ENCODE measurements around the gene F10.
A peak's percentile ranks its signal among the peaks of the same experiment; 100 is the strongest.

Gene F10

DNA sequence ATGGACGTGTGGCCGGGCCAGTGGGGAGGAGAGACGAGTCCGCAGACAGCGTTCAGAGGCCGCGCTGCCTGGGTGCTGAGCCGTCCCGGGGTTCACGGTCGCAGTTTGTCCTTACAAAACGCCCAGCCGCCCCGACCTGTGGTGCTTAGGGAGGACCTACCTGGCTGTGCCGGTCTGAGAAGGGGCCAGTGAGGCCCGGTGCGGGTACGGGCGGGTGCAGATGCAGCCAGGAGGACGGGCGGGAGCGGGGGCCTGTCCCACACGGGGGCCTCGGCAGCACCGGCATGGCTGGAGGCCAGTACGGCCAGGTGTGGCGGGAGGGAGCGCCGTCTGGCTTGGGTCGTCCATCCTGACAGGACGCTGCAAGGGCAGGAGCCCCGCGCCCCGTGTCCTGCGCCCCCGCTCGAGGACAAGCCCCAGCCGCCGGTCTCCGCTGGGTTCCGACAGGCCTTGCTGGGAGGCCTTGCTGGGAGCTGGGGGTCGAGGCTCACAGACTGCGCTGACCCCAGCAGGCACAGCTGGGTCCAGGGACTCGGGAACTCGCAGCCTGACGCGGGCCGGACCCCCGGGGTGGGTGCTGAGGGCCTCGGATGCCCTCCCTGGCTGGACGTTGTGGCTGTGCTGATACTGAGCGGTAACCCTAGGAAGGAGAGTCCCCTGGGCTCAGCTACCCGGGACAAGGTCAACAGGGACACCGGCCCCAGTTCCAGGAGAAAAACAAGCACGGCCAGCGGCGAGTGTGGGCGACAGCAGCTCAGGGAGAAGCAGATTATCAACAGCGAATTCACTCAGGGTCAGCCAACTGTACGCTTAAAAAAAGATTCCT lies 30.6 kb downstream of the F10 start:
- Histone ChIP-seq H3K27ac (no peak overlapping the region), H3K27me3 (peaks cover 53% of the 10 kb centered on the region), H3K36me3 (no peaks in the 10 kb centered on the region), H3K4me1 (ENCODE audit: control insufficient read depth in 1 of 2, insufficient read depth in 1 of 2, low read depth in 1 of 2, low read length in 1 of 2) (peaks cover 16 to 19% of the 10 kb centered on the region in 2 experiments), H3K9me3 (no peaks in the 10 kb centered on the region), H3K4me3 (ENCODE audit: low read depth in 1 of 2, low read length in 1 of 2) (peak overlapping the region; percentile 55 to 57)
- TF ChIP-seq, protein P1, sequence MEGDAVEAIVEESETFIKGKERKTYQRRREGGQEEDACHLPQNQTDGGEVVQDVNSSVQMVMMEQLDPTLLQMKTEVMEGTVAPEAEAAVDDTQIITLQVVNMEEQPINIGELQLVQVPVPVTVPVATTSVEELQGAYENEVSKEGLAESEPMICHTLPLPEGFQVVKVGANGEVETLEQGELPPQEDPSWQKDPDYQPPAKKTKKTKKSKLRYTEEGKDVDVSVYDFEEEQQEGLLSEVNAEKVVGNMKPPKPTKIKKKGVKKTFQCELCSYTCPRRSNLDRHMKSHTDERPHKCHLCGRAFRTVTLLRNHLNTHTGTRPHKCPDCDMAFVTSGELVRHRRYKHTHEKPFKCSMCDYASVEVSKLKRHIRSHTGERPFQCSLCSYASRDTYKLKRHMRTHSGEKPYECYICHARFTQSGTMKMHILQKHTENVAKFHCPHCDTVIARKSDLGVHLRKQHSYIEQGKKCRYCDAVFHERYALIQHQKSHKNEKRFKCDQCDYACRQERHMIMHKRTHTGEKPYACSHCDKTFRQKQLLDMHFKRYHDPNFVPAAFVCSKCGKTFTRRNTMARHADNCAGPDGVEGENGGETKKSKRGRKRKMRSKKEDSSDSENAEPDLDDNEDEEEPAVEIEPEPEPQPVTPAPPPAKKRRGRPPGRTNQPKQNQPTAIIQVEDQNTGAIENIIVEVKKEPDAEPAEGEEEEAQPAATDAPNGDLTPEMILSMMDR (IDR thresholded peaks at IDR 0.05), result no peak

DNA sequence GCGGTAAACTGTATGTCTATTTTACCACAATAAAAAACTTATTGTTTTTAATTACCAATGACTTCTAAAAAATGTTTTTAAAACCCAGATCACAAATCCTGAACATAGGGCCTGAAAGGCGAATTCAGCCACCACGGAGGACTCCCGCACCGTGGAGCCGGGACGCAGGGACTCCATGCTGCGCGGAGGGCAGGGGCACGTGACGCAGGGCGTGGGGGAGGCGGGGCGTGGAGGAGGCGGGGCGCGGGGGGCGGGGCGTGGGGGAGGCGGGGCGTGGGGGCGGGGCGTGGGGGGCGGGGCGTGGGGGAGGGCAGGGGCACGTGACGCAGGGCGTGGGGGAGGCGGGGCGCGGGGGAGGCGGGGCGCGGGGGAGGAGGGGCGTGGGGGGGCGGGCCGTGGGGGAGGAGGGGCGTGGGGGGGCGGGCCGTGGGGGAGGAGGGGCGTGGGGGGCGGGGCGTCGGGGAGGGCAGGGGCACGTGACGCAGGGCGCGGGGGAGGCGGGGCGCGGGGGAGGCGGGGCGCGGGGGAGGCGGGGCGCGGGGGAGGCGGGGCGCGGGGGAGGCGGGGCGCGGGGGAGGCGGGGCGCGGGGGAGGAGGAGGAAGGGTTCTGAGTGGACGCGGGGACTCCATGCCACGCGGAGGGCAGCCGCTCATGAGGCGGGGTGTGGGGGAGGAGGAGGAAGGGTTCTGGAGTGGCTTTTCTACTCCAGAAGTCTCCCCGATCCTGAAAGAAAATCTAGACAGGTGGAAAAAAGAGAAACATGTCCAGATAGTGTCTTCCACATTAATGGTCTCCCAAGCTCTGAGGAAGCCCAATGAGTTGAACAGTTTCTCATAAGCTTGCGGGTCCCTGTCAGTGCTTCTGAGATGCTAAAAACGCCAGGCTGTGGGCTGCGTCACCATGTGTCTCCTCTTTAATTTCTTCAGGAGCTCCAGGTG lies 31.5 kb downstream of the F10 start:
- H3K9me3 ChIP-seq, result no peaks in the 10 kb centered on the region
- peaks cover 16 to 19% of the 10 kb centered on the region in 2 experiments for H3K4me1 ChIP-seq (ENCODE audit: control insufficient read depth in 1 of 2, insufficient read depth in 1 of 2, low read depth in 1 of 2, low read length in 1 of 2)
- H3K4me3 ChIP-seq (ENCODE audit: low read depth in 1 of 2, low read length in 1 of 2), result peak overlapping the region; percentile 55 to 57
- no peaks in the 10 kb centered on the region for H3K36me3 ChIP-seq
- H3K27ac ChIP-seq, result peak overlapping the region; percentile 34
- TF ChIP-seq, protein P1 (IDR thresholded peaks at IDR 0.05), result no peak
- H3K27me3 ChIP-seq, result peaks cover 57% of the 10 kb centered on the region

DNA sequence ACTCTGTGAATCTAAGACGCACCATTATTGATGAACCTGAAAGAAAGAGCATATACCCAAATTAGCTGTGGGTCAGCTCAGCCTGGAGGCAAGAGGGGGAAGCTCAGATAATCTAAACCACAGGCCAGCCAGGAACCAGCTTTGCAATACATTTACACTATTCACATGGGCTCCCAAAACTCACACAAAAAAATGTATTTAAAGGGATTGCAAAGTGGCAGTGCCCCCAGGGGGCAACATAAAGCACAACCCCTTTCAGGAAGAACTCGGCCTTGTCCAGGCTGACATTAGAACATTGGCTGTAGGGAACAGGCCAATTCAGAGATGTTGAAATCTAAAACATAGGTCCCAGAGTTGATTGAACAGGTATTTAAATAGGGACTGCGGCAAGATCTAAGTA lies 32.6 kb downstream of the F10 start:
- Histone ChIP-seq H3K27ac (no peak overlapping the region), H3K27me3 (peaks cover 63% of the 10 kb centered on the region), H3K36me3 (no peaks in the 10 kb centered on the region), H3K4me3 (ENCODE audit: low read depth in 1 of 2, low read length in 1 of 2) (no peak overlapping the region), H3K4me1 (ENCODE audit: control insufficient read depth in 1 of 2, insufficient read depth in 1 of 2, low read depth in 1 of 2, low read length in 1 of 2) (peaks cover 16 to 19% of the 10 kb centered on the region in 2 experiments), H3K9me3 (no peaks in the 10 kb centered on the region)
- TF ChIP-seq, protein P1 (IDR thresholded peaks at IDR 0.05), result no peak

DNA sequence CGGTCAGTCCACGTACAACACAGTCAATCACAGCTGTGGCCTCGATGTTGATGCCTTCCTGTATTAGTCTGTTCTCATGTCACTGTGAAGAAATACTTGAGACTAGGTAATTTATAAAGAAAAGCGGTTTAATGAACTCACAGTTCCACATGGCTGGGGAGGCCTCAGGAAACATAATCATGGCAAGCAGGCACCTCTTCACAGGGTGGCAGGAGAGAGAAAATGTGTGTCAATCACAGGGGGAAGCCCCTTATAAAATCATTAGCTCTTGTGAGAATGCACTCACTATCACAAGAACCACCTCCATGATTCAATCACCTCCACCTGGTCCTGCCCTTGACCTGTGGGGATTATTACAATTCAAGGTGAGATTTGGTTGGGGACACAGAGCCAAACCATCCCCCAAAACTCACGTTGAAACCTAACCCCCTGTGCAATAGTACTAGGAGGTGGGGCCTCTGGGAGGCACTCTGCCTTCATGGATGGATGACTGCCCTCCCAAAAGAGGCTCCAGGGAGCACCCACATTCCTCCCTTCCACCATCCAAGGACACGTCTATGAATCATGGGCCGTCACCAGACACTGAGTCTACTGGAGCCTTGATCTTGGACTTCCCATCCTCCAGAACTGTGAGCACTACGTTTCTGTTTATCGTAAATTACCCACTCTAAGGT lies 33.5 kb downstream of the F10 start:
- H3K9me3 ChIP-seq, result no peaks in the 10 kb centered on the region
- H3K27me3 ChIP-seq, result peaks cover 63% of the 10 kb centered on the region
- H3K4me3 ChIP-seq (ENCODE audit: low read depth in 1 of 2, low read length in 1 of 2), result no peak overlapping the region
- TF ChIP-seq, protein P1 (IDR thresholded peaks at IDR 0.05), result no peak
- no peak overlapping the region for H3K27ac ChIP-seq
- H3K36me3 ChIP-seq, result no peaks in the 10 kb centered on the region
- peaks cover 16 to 19% of the 10 kb centered on the region in 2 experiments for H3K4me1 ChIP-seq (ENCODE audit: control insufficient read depth in 1 of 2, insufficient read depth in 1 of 2, low read depth in 1 of 2, low read length in 1 of 2)

DNA sequence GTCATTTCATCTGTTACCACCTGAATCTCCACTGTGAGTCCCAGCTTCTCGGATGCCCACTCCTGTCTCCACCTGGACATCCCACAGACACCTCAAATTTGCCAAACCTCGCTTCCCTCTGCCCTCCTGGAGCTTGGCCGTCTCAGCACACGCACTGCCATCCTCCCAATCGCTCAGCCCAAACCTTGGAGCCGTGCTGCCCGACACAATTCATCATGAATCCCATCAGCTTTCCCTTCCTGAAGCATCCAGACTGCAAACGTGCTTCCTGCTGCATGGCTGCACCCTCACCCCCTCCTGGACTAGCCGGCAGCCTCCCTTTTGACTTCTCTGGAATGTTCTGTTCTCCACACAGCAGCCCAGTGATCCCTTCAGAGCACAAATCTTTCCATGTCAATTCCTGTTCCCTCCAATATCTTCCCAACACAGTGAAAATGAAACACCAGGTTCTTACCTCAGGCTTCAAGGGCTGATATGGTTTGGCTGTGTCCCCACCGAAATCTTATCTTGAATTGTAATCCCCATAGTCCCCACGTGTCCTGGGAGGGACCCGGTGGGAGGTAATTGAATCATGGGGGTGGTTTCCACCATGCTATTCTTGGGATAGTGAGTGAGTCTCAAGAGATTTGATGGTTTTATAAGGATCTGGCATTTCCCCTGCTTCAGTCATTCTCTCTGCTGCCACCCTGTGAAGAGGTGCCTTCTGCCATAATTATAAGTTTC lies 34.8 kb downstream of the F10 start:
- TF ChIP-seq, protein P1 (IDR thresholded peaks at IDR 0.05), result no peak

More for the DNA sequence above, 34.8 kb downstream of the F10 start:
- Histone ChIP-seq H3K36me3 (no peaks in the 10 kb centered on the region), H3K4me1 (ENCODE audit: control insufficient read depth in 1 of 2, insufficient read depth in 1 of 2, low read depth in 1 of 2, low read length in 1 of 2) (peaks cover 14 to 17% of the 10 kb centered on the region in 2 experiments), H3K4me3 (ENCODE audit: low read depth in 1 of 2, low read length in 1 of 2) (no peak overlapping the region), H3K9me3 (no peaks in the 10 kb centered on the region), H3K27me3 (peaks cover 60% of the 10 kb centered on the region), H3K27ac (no peak overlapping the region)
